HFF-Myc (cell line): ENCODE results near the gene TIE1.

Experiments used
- DNase-seq: peaks from one replicate; pipeline ENCODE4 v3.0.0-alpha.2; 2011; ENCODE audit warnings: low read depth; ENCODE audit errors: extremely low read depth
- H3K4me3 ChIP-seq: replicated peaks from 2 replicates; pipeline ENCODE4 v1.5.1; 2011; ENCODE audit warnings: low read depth, mild to moderate bottlenecking, control low read depth, low read length
- CTCF ChIP-seq: IDR thresholded peaks from 2 replicates; pipeline ENCODE4 v1.5.1; 2012; ENCODE audit warnings: mild to moderate bottlenecking, low read depth, low read length, control low read depth; ENCODE audit errors: missing control alignments

Gene TIE1

GRCh38 chr1:43312663-43313515 is 12.1 kb downstream of the TIE1 start:
- H3K4me3 ChIP-seq, result no peak overlapping the region
- DNase-seq, result no peak
- no peak for TF ChIP-seq CTCF

GRCh38 chr1:43313771-43314170 is 13.0 kb downstream of the TIE1 start:
- TF ChIP-seq CTCF, result no peak
- no peak overlapping the region for H3K4me3 ChIP-seq
- DNase-seq, result no peak

- no peak for DNase-seq
- TF ChIP-seq CTCF, result no peak
Observed at GRCh38 chr1:43314233-43314632, 13.5 kb downstream of the TIE1 start.

GRCh38 chr1:43315481-43315880 is 14.7 kb downstream of the TIE1 start:
- no peak for TF ChIP-seq CTCF
- DNase-seq, result no peak
- no peak overlapping the region for H3K4me3 ChIP-seq

More at GRCh38 chr1:43314233-43314632, 13.5 kb downstream of the TIE1 start:
- no peak overlapping the region for H3K4me3 ChIP-seq

GRCh38 chr1:43315963-43316737 is 15.4 kb downstream of the TIE1 start:
- no peak for TF ChIP-seq CTCF
- H3K4me3 ChIP-seq, result no peak overlapping the region
- no peak for DNase-seq

- TF ChIP-seq CTCF, result no peak
- H3K4me3 ChIP-seq, result no peak overlapping the region
- DNase-seq, result no peak
Observed at GRCh38 chr1:43316738-43317520, 16.1 kb downstream of the TIE1 start.
